HAP-1 (cell line): Measurements from ENCODE around the gene MPPE1.

ENCODE experiments used
- DNase-seq, 2 experiments: peaks; one replicate each; pipeline ENCODE4 v3.0.0-alpha.2; 2016 to 2020; ENCODE audit warnings: low spot score in 2 of 2
- H3K27me3 ChIP-seq: fragments of 250-450 bp; sonication (Bioruptor Pico); 2 replicates; pipeline ENCODE4 v1.5.1; 2020; ENCODE audit warnings: low read depth, mild to moderate bottlenecking, moderate library complexity
- H3K36me3 ChIP-seq: fragments of 250-450 bp; sonication (Bioruptor Pico); replicated peaks from 2 replicates; pipeline ENCODE4 v1.5.1; 2020; ENCODE audit warnings: mild to moderate bottlenecking
- H3K4me1 ChIP-seq: fragments of 250-450 bp; sonication (Bioruptor Pico); 2 replicates; pipeline ENCODE4 v1.5.1; 2020; ENCODE audit warnings: mild to moderate bottlenecking
- H3K4me3 ChIP-seq: fragments of 250-450 bp; sonication (Bioruptor Pico); 2 replicates; pipeline ENCODE4 v1.5.1; 2020; ENCODE audit warnings: mild to moderate bottlenecking, moderate library complexity
- H3K9me3 ChIP-seq: fragments of 250-450 bp; sonication (Bioruptor Pico); 2 replicates; pipeline ENCODE4 v1.5.1; 2020; ENCODE audit warnings: mild to moderate bottlenecking, moderate library complexity
- in situ Hi-C: fragments of 300-500 bp; cut with MboI; formaldehyde crosslinking; loops from 3 replicates; pipeline ENCODE4 v1.14.3; 2020; ENCODE audit warnings: low sequenced_read_pairs, inconsistent platforms, mixed read lengths

The MPPE1 gene

DNA sequence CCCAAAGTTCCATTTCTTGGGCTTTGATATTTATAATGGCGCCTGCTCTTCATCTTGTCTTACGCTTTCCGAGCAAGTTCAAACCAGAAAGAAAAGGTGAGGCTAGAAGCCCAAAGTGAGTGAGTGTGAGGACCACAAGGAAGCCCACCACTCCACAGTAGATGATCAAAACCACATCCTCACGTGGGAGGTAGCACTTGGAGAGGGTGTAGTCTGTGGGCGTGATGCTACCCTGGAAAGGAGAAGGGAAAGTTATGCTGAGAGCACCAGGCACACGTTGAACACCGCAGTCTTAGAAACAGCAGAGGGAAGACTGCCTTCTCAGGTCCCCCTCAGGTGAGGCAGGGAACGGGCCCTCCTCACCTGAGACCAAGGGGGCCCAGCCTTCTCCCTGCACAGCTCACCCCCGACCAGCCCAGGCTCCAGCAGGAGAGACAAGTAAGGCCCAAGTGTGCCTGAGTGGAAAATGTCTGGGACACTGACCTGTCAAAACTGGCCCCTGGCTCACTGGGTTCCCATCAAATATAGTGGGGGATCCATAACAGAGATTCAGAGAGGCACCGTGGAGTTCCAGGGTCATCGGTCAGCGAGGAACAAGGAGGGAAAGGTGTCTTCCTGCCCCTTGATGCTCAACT, 23.6 kb downstream of the MPPE1 start:
- H3K4me3 ChIP-seq: no peak overlapping the region
- in situ Hi-C loops: no loop called here
- H3K27me3 ChIP-seq: no peaks in the 10 kb centered on the region
- peaks cover 9% of the 10 kb centered on the region for H3K36me3 ChIP-seq
- H3K4me1 ChIP-seq: no peaks in the 10 kb centered on the region
- DNase-seq: no peak
- H3K9me3 ChIP-seq: no peaks in the 10 kb centered on the region

GRCh38 chr18:11883153-11883552, 25.0 kb downstream of the MPPE1 start:
- Histone ChIP-seq H3K36me3 (peaks cover 6% of the 10 kb centered on the region), H3K9me3 (no peaks in the 10 kb centered on the region), H3K4me1 (no peaks in the 10 kb centered on the region), H3K4me3 (no peak overlapping the region), H3K27me3 (no peaks in the 10 kb centered on the region)
- DNase-seq: no peak
- in situ Hi-C loops: no loop called here

DNA sequence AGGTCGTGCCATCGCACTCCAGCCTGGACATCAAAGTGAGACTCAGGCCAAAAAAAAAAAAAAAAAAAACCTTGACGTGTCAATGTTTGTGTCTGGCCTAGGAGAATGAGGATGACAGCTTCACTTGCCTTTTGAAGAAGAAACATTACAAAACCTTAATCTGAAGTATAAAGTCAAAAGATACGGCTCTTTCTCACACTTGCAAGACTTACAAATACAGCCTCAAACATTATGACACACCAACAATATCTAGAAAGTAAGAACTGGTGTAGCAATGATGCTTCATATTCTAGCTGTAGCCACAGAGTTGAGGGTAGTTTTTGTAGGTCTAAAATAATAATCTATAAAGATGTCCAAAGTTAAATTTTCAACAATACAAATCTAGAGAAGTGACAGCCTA, 25.5 kb downstream of the MPPE1 start:
- no peak overlapping the region for H3K4me3 ChIP-seq
- H3K4me1 ChIP-seq: no peaks in the 10 kb centered on the region
- in situ Hi-C loops: no loop called here
- no peak for DNase-seq
- H3K9me3 ChIP-seq: no peaks in the 10 kb centered on the region
- peaks cover 1% of the 10 kb centered on the region for H3K36me3 ChIP-seq
- H3K27me3 ChIP-seq: no peaks in the 10 kb centered on the region

GRCh38 chr18:11880586-11881304, 27.4 kb downstream of the MPPE1 start:
- Histone ChIP-seq H3K4me1 (no peaks in the 10 kb centered on the region), H3K36me3 (no peaks in the 10 kb centered on the region; the same call in 1 of the 2 replicates), H3K4me3 (no peak overlapping the region), H3K9me3 (no peaks in the 10 kb centered on the region), H3K27me3 (no peaks in the 10 kb centered on the region)
- in situ Hi-C loops: no loop called here
- DNase-seq: no peak

DNA sequence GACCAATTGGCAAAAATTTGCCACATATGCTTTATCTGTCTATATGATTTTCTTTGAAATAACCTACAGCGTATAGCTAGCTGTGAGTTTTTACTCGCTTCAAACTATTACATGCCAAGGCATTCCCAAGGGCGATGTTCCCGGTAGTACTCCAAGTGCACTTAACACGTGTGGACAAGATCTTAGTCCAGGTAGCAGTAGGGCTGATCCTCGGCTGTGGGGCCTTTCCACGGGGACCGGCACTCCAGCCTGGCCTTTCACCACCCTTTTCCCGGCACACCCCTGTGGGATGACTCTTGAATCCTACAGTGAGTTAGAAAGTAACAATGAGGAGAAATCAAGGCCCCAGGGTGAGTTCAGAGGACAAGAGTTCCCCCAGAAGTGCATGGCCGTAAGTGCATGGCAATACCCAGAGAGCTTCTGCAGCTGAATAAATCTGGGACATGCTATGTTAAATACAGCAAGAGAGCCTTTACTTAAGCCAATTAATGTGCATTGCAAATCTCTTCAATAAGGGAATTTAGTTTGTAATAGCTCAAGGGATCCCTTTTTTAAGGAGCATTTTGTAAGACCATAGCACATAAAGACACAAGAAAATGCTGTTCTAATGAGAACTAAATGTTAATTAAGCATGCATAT, 30.5 kb downstream of the MPPE1 start:
- DNase-seq: no peak
- no peaks in the 10 kb centered on the region; the same call in 1 of the 2 replicates for H3K36me3 ChIP-seq
- no peaks in the 10 kb centered on the region for H3K27me3 ChIP-seq
- no peak overlapping the region for H3K4me3 ChIP-seq
- in situ Hi-C loops: no loop called here
- H3K9me3 ChIP-seq: no peaks in the 10 kb centered on the region
- no peaks in the 10 kb centered on the region for H3K4me1 ChIP-seq

DNA sequence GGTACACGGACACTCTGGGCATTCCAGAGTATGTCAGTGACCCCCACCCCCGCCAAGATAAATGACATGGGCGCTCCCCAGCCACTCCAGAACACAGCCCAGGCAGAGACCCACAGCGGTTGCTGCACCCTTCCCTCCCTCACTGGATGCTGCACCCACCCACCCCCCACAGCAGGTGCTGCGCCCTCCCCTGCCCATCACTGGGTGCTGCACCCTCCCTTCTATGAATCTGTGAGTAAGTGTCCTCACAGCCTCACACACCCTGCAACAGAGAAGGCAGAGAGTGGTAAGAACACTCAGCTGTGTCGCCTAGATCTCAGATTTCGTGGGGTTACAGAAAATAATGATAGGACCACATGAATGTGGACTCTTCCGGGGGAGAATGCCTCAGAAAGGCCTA, 33.4 kb downstream of the MPPE1 start:
- in situ Hi-C loops: no loop called here
- Histone ChIP-seq H3K4me1 (no peaks in the 10 kb centered on the region), H3K36me3 (no peaks in the 10 kb centered on the region; the same call in 1 of the 2 replicates), H3K27me3 (no peaks in the 10 kb centered on the region), H3K4me3 (no peak overlapping the region), H3K9me3 (no peaks in the 10 kb centered on the region)
- DNase-seq: no peak

DNA sequence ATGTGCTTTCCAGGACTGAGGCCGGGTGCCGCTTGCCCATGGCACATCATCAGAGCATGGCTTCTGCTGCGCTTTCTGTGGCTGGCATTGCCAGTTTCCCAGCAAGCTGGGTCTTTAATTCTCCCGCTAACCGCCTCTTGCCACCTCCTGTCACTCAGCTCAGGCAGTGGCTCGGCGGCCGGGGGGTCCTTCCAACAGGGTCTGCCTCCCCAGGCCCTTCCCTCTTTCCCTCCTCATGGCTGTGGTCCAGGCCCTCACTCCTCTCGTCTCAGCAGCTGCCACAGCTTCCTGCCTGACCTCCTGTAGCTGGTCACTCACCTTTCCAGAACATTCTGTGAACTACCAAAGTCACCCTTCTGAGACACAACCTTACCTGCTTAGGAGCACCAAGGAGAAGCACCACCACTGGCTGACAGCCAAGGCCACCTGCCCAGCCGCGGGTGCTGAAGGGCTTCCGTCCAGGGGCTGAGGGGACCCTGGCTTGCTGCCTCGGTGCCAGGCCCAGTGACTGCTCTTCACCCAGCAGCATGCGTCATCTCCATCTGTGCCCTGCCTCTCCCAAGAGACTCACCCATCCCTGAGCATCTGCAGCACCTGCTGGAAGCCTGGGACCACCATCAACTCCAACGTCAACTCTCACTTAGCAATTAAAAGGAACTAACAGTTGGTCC, 34.3 kb downstream of the MPPE1 start:
- H3K4me3 ChIP-seq: no peak overlapping the region
- in situ Hi-C loops: no loop called here
- DNase-seq: no peak
- H3K4me1 ChIP-seq: no peaks in the 10 kb centered on the region
- H3K9me3 ChIP-seq: no peaks in the 10 kb centered on the region
- no peaks in the 10 kb centered on the region for H3K27me3 ChIP-seq
- no peaks in the 10 kb centered on the region; the same call in 1 of the 2 replicates for H3K36me3 ChIP-seq

DNA sequence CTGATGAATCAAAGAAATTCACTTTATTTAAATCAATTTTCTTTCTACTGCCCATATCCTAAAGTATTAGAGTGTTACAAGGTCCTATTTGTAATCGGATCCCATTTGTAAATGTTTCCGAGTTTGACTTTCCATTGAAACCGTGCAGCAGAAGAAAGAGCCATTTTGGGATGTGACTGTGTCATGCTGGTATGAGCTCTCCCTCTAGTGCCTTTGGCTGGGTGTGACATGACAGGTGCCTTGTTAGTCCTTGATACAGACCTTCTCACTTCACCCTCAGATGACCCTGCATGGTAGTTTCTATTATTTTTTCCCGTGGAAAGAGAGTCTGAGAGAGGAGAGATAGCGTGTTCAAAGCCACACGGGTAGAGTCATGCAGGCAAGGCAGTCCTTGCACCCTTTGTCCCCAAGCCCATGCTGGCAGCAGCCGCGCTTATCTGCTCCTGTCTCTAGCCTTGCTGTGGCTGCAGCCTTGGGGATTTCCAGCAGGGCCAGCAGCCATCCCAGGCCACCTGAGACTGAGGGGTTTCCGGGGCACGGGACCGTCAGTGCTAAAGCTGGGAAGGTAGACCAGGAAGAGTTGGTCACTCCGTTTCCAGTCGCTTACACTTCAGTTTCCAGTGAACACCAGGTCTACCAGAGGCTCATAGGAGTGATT, 35.5 kb downstream of the MPPE1 start:
- H3K27me3 ChIP-seq: no peaks in the 10 kb centered on the region
- H3K9me3 ChIP-seq: no peaks in the 10 kb centered on the region
- in situ Hi-C loops: no loop called here
- H3K4me3 ChIP-seq: no peak overlapping the region
- H3K4me1 ChIP-seq: no peaks in the 10 kb centered on the region
- H3K36me3 ChIP-seq: no peaks in the 10 kb centered on the region; the same call in 1 of the 2 replicates
- peak in 1 of 2 experiments; percentile 23 for DNase-seq

GRCh38 chr18:11871501-11871900, 36.6 kb downstream of the MPPE1 start:
- H3K4me3 ChIP-seq: no peak overlapping the region
- in situ Hi-C loops: no loop called here
- no peaks in the 10 kb centered on the region; the same call in 1 of the 2 replicates for H3K36me3 ChIP-seq
- no peaks in the 10 kb centered on the region for H3K4me1 ChIP-seq
- H3K27me3 ChIP-seq: no peaks in the 10 kb centered on the region
- DNase-seq: no peak
- no peaks in the 10 kb centered on the region for H3K9me3 ChIP-seq

DNA sequence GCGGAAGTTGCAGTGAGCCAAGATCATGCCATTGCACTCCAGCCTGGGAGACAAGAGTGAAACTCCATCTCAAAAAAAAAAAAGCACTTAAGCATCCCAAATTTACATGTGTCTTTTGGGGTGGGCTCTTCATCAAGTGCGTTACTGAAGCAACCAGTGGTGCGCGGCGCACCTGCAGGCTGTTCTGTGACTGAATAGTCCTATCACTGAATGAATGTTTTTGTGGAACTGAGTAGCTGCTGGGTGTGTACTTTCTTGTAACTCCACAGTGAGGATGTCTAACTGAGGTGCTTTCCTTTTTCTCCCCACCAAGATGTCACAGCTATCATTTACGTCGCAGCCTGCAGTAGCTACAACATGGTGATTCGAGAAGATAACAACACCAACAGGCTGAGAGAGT, 39.9 kb downstream of the MPPE1 start:
- no peaks in the 10 kb centered on the region for H3K27me3 ChIP-seq
- no peak overlapping the region for H3K4me3 ChIP-seq
- H3K9me3 ChIP-seq: no peaks in the 10 kb centered on the region
- H3K4me1 ChIP-seq: no peaks in the 10 kb centered on the region
- H3K36me3 ChIP-seq: no peaks in the 10 kb centered on the region
- DNase-seq: no peak
- in situ Hi-C loops: no loop called here

DNA sequence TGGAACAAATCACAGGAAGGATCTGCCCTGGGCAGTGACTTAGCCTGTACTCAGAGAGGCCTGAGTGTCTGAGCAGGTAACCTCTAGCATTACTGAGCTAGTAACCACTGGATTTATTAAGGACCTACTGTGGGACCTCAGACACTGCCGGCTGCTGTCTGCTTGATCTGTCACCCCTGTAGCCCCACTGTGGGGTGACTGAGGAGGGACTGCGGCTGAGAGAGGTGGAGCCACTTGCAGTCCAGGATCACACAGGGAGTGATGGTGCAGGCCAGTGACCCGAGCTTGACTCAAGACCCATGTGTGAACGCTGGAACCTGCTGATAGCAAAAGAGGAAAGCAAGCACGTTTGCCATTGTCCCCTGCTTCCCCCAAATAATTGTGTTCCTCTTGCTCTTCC, 41.4 kb downstream of the MPPE1 start:
- H3K36me3 ChIP-seq: no peaks in the 10 kb centered on the region
- in situ Hi-C loops: no loop called here
- no peaks in the 10 kb centered on the region for H3K4me1 ChIP-seq
- H3K4me3 ChIP-seq: no peak overlapping the region
- no peaks in the 10 kb centered on the region for H3K27me3 ChIP-seq
- no peak for DNase-seq
- no peaks in the 10 kb centered on the region for H3K9me3 ChIP-seq

- Histone ChIP-seq H3K4me1 (no peaks in the 10 kb centered on the region), H3K9me3 (no peaks in the 10 kb centered on the region), H3K27me3 (no peaks in the 10 kb centered on the region), H3K36me3 (no peaks in the 10 kb centered on the region), H3K4me3 (no peak overlapping the region)
- in situ Hi-C loops: no loop called here
- DNase-seq: no peak
Measured at GRCh38 chr18:11866329-11866728, 41.8 kb downstream of the MPPE1 start.

DNA sequence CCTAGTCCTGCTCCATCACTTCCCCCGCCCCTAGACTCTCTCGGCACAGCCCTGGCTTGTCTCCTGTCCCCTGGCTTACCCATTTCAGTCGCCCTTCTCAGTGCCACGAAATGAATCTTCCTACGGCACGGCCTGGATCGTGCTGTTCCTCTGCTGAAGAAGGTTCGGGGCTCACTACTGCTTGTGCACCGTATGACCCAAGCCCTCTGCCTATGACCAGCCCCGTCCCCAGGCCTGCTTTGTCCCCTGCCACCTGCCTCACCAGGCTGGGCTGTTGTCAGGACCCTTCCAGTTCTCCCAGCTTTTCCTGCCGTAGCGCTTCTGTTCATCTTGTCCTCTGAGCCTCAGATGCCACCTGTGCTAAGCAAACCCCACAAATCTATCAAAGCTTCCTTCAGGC, 43.0 kb downstream of the MPPE1 start:
- no peak overlapping the region for H3K4me3 ChIP-seq
- no peak for DNase-seq
- no peaks in the 10 kb centered on the region for H3K9me3 ChIP-seq
- no peaks in the 10 kb centered on the region for H3K36me3 ChIP-seq
- in situ Hi-C loops: no loop called here
- H3K27me3 ChIP-seq: no peaks in the 10 kb centered on the region
- no peaks in the 10 kb centered on the region for H3K4me1 ChIP-seq
